Measurements from ENCODE around the gene PFDN5. TPM values are rescaled to one million over a fixed set of nuclear protein-coding genes. Genes with fewer than 3 reads are reported as not detected.

PFDN5 gene
- total RNA-seq, 1 donor from 2014 or later = 474 TPM

DNA sequence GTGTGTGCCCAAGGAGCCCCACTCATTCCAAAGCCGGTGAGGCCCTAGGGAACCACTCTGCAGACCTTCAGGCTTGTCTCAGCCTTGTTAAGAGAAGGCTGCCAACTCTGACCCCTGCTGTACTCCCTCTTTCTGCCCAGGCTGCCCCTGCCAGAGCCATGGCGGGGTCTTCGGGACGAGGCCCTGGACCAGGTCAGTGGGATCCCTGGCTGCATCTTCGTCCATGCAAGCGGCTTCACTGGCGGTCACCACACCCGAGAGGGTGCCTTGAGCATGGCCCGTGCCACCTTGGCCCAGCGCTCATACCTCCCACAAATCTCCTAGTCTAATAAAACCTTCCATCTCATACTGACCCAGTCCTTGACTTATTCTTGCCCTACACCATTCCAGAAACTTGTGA lies 11.5 kb downstream of the PFDN5 start:
- intact Hi-C loops (cut with DNase I) = no loop called here
- H3K36me3 ChIP-seq = peaks cover 95% of the 10 kb centered on the region
- H3K4me1 ChIP-seq = peaks cover 2% of the 10 kb centered on the region
- no peak overlapping the region for H3K4me3 ChIP-seq
- DNase-seq = no peak
- no peaks in the 10 kb centered on the region for H3K9me3 ChIP-seq
- TF ChIP-seq, protein P1, sequence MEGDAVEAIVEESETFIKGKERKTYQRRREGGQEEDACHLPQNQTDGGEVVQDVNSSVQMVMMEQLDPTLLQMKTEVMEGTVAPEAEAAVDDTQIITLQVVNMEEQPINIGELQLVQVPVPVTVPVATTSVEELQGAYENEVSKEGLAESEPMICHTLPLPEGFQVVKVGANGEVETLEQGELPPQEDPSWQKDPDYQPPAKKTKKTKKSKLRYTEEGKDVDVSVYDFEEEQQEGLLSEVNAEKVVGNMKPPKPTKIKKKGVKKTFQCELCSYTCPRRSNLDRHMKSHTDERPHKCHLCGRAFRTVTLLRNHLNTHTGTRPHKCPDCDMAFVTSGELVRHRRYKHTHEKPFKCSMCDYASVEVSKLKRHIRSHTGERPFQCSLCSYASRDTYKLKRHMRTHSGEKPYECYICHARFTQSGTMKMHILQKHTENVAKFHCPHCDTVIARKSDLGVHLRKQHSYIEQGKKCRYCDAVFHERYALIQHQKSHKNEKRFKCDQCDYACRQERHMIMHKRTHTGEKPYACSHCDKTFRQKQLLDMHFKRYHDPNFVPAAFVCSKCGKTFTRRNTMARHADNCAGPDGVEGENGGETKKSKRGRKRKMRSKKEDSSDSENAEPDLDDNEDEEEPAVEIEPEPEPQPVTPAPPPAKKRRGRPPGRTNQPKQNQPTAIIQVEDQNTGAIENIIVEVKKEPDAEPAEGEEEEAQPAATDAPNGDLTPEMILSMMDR (IDR thresholded peaks at IDR 0.05) = no peak
- no peaks in the 10 kb centered on the region for H3K27me3 ChIP-seq (ENCODE audit: low read depth)
- ATAC-seq = no peak
- no peak overlapping the region for H3K27ac ChIP-seq

DNA sequence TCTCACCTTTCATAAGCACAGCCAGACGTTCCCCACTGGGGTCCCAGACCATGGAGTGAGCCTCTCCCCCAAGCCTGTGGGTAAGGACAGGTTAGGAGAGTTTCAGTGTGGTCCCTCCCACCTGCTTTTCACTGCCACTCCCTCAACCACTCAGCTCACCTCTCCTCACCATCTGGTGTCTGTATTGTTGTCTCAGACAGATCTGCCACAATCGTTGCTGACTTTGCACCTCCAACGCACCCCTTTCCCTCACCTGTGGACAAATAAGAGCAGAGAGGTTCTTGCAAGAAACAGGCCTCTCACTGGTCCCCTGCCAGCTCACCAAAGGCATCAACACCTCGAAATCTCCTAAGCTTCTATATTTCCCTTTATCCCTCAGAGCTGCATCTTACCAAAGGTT lies 12.9 kb downstream of the PFDN5 start:
- peaks cover 90% of the 10 kb centered on the region for H3K36me3 ChIP-seq
- TF ChIP-seq, protein P1 (IDR thresholded peaks at IDR 0.05) = no peak
- intact Hi-C loops (cut with DNase I) = no loop called here
- H3K27ac ChIP-seq = no peak overlapping the region
- ATAC-seq = no peak
- H3K27me3 ChIP-seq (ENCODE audit: low read depth) = no peaks in the 10 kb centered on the region
- DNase-seq = no peak
- no peak overlapping the region for H3K4me3 ChIP-seq
- H3K9me3 ChIP-seq = no peaks in the 10 kb centered on the region
- no peaks in the 10 kb centered on the region for H3K4me1 ChIP-seq

DNA sequence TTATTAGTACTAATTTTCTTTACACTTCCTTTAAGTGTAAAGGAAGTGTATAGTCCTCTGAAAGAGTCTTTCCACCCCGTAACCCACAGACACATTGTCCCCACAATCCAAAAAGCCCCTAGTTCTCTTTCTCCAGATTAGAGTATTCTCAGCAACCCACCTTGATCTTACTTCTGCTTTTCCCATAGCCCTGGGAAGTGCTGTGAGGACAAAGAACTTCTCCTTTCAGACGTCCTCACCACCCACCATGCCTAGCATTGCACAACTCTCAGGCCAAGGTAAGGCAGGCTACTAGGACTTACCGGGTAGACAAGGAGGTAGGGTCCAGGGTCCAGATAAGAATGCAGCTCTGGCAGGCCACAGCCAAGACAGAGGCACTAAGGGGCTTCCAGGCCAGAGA lies 18.7 kb downstream of the PFDN5 start:
- no peak overlapping the region for H3K4me3 ChIP-seq
- DNase-seq (no peak), ATAC-seq (peak; percentile 16 to 40)
- intact Hi-C loops (cut with DNase I) = no loop called here
- no peaks in the 10 kb centered on the region for H3K9me3 ChIP-seq
- no peaks in the 10 kb centered on the region for H3K4me1 ChIP-seq
- TF ChIP-seq, protein P1 (IDR thresholded peaks at IDR 0.05) = no peak
- no peaks in the 10 kb centered on the region for H3K27me3 ChIP-seq (ENCODE audit: low read depth)
- H3K27ac ChIP-seq = no peak overlapping the region
- peaks cover 88% of the 10 kb centered on the region for H3K36me3 ChIP-seq

DNA sequence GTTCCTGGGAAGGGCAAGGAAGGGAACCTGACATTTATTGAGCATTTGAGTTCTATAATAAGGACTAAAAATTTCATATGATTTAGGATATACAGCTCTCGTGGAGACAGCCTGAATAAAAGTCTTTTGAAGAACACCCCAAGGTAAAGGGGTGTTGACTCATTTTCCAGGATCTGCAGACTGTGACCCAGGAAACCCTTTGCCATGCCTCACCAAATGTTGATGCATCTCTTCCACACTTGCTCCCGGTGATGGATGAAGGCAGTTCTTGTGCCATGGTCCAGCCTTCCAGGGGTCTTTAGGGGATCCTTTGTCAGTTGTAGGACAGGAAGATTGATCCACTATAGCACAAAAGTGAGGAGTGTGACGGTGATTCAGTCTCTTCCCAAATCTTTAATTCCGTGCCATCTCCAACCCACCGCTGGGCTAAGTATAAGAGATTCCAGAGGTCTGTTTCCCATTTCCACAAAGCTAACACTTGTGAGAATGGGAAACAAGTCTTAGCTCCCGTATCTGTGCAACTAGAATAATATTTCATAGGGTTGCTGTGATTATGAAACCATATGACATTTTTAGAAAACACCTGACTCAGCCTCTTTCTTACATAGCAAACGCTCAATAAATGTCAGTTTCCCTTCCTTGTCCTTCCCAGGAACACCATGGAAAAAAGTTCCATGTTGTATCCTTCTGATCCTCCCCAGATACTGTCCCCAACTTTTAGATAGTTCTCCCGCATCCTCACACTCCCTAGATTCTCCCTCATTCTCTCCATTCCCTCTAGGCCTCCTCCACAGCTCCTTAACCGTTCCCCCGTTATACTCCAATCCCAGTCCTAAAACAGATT lies 25.2 kb downstream of the PFDN5 start:
- H3K27ac ChIP-seq = peak overlapping the region; percentile 83
- intact Hi-C loops (cut with DNase I) = no loop called here
- DNase-seq (no peak), ATAC-seq (no peak)
- peak overlapping the region; percentile 67 for H3K4me3 ChIP-seq
- peaks cover 28% of the 10 kb centered on the region for H3K4me1 ChIP-seq
- H3K9me3 ChIP-seq = no peaks in the 10 kb centered on the region
- TF ChIP-seq, protein P1 (IDR thresholded peaks at IDR 0.05) = no peak
- no peaks in the 10 kb centered on the region for H3K27me3 ChIP-seq (ENCODE audit: low read depth)
- peaks cover 32% of the 10 kb centered on the region for H3K36me3 ChIP-seq

DNA sequence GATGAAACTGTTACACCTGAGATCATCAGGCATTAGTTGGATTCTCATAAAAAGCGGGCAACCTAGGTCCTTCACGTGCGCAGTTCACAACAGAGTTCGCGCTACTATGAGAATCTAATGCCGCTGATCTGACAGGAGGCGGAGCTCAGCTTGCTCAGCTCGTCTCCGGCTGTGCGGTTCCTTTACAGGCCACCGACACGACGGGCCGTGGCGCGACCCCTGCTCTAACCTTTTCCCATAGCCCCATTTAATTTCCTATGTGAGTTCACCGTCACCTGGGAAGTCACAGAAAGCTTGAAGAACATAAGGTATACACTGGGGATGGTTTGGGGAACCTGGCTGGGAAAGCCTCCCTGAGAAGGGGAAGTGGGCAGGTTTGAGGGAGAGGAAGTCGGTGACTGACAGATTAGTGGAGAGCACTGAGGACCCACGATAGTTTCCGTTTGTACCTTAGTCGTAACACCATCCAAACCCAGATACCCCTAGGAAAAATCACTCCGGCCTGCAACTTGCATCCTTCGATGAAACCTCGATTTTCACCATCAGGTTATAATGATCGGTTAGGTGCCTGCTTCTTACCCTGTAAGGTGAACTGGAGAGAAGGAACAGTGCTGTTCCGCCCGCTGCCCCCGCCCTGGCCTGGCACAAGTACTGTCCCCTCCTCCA lies 28.9 kb downstream of the PFDN5 start:
- peak; percentile 4 to 5 for ATAC-seq
- peak; percentile 58 for DNase-seq
- intact Hi-C loops (cut with DNase I) = no loop called here

More for the DNA sequence above, 28.9 kb downstream of the PFDN5 start:
- peak overlapping the region; percentile 79 for H3K4me3 ChIP-seq
- no peaks in the 10 kb centered on the region for H3K9me3 ChIP-seq
- TF ChIP-seq, protein P1 (IDR thresholded peaks at IDR 0.05) = no peak
- H3K27me3 ChIP-seq (ENCODE audit: low read depth) = no peaks in the 10 kb centered on the region
- peaks cover 1% of the 10 kb centered on the region for H3K36me3 ChIP-seq
- peaks cover 35% of the 10 kb centered on the region for H3K4me1 ChIP-seq
- peak overlapping the region; percentile 92 for H3K27ac ChIP-seq
